Measurements from ENCODE around the gene RXFP2. TPM values are rescaled to one million over a fixed set of nuclear protein-coding genes. Genes with fewer than 3 reads are reported as not detected.

Gene RXFP2
- total RNA-seq, 4 donors from 2014 or later = 1.0 to 2.2 TPM; not detected in 2

GRCh38 chr13:31733066-31733465, 6.3 kb upstream of the RXFP2 start:
- H3K27me3 ChIP-seq = no peaks in the 10 kb centered on the region
- H3K36me3 ChIP-seq = no peaks in the 10 kb centered on the region
- H3K9me3 ChIP-seq = peaks cover 0 to 4% (median 0%) of the 10 kb centered on the region in 4 donors
- 33 to 34% methylated on average over 5 of the region's 5 CpGs for WGBS, 2 donors
- H3K4me3 ChIP-seq = no peak overlapping the region
- H3K27ac ChIP-seq = no peak overlapping the region
- TF ChIP-seq POLR2A (IDR thresholded peaks at IDR 0.05) (no peak), EP300 (IDR thresholded peaks at IDR 0.05) (no peak), CTCF (IDR thresholded peaks at IDR 0.05) (no peak)
- DNase-seq (ENCODE audit: low spot score in 2 of 2) = no peak
- H3K4me1 ChIP-seq = no peaks in the 10 kb centered on the region

- Histone ChIP-seq H3K4me3 (no peak overlapping the region), H3K36me3 (no peaks in the 10 kb centered on the region), H3K4me1 (no peaks in the 10 kb centered on the region), H3K27ac (no peak overlapping the region), H3K27me3 (no peaks in the 10 kb centered on the region), H3K9me3 (peaks cover 0 to 4% (median 0%) of the 10 kb centered on the region in 4 donors)
- no peak for TF ChIP-seq POLR2A (IDR thresholded peaks at IDR 0.05)
- no peak for TF ChIP-seq EP300 (IDR thresholded peaks at IDR 0.05)
- TF ChIP-seq CTCF (IDR thresholded peaks at IDR 0.05) = no peak
- DNase-seq (ENCODE audit: low spot score in 2 of 2) = no peak
- WGBS, 2 donors = 59 to 60% methylated on average over 2 of the region's 2 CpGs
Measured at GRCh38 chr13:31733647-31734046, 5.7 kb upstream of the RXFP2 start.

GRCh38 chr13:31742097-31742734, 2.9 kb downstream of the RXFP2 start:
- Histone ChIP-seq H3K4me1 (no peaks in the 10 kb centered on the region), H3K4me3 (no peak overlapping the region), H3K9me3 (no peaks in the 10 kb centered on the region), H3K36me3 (no peaks in the 10 kb centered on the region), H3K27me3 (no peaks in the 10 kb centered on the region), H3K27ac (no peak overlapping the region)
- no peak for TF ChIP-seq POLR2A (IDR thresholded peaks at IDR 0.05)
- TF ChIP-seq CTCF (IDR thresholded peaks at IDR 0.05) = peak; percentile 82 to 97 (median 91)
- TF ChIP-seq EP300 (IDR thresholded peaks at IDR 0.05) = no peak
- peak; percentile 49 to 74 for DNase-seq (ENCODE audit: low spot score in 2 of 2)
- WGBS, 2 donors = 12 to 14% methylated on average over 7 of the region's 7 CpGs

- no peaks in the 10 kb centered on the region for H3K4me1 ChIP-seq
- no peaks in the 10 kb centered on the region for H3K36me3 ChIP-seq
- no peaks in the 10 kb centered on the region for H3K27me3 ChIP-seq
- DNase-seq (ENCODE audit: low spot score in 2 of 2) = no peak
- no peak overlapping the region for H3K27ac ChIP-seq
- TF ChIP-seq CTCF (IDR thresholded peaks at IDR 0.05) (no peak), EP300 (IDR thresholded peaks at IDR 0.05) (no peak), POLR2A (IDR thresholded peaks at IDR 0.05) (no peak)
- 77 to 82% methylated on average over 3 of the region's 3 CpGs for WGBS, 2 donors
- H3K9me3 ChIP-seq = no peaks in the 10 kb centered on the region
- H3K4me3 ChIP-seq = no peak overlapping the region
Measured at GRCh38 chr13:31747291-31747690, 8.0 kb downstream of the RXFP2 start.

- no peak overlapping the region for H3K4me3 ChIP-seq
- DNase-seq (ENCODE audit: low spot score in 2 of 2) = no peak
- TF ChIP-seq CTCF (IDR thresholded peaks at IDR 0.05) (no peak), EP300 (IDR thresholded peaks at IDR 0.05) (no peak), POLR2A (IDR thresholded peaks at IDR 0.05) (no peak)
- H3K4me1 ChIP-seq = no peaks in the 10 kb centered on the region
- H3K27ac ChIP-seq = no peak overlapping the region
- 81 to 82% methylated on average over 2 of the region's 2 CpGs for WGBS, 2 donors
- no peaks in the 10 kb centered on the region for H3K27me3 ChIP-seq
- no peaks in the 10 kb centered on the region for H3K9me3 ChIP-seq
- no peaks in the 10 kb centered on the region for H3K36me3 ChIP-seq
Measured at GRCh38 chr13:31747966-31748365, 8.6 kb downstream of the RXFP2 start.
